Measurements from ENCODE around the gene PRF1.

GRCh38 chr10:70649526-70649925 lies 47.0 kb upstream of the PRF1 start:
- TF ChIP-seq CTCF (conservative IDR thresholded peaks at IDR 0.05 in 1 of 2, IDR thresholded peaks at IDR 0.05 in 1 of 2; ENCODE audit: low read depth in 1 of 2, low read length in 2 of 2): no peak
- no peak for TF ChIP-seq EZH2 (IDR thresholded peaks at IDR 0.05; ENCODE audit: low read length, missing control alignments)
